ENCODE data around the gene LAMA5. TPM values are rescaled to one million over a fixed set of nuclear protein-coding genes. Genes with fewer than 3 reads are reported as not detected.

LAMA5 gene
- total RNA-seq, 4 donors from 2014 or later = 13.0 to 35.8 (median 22.7) TPM

DNA sequence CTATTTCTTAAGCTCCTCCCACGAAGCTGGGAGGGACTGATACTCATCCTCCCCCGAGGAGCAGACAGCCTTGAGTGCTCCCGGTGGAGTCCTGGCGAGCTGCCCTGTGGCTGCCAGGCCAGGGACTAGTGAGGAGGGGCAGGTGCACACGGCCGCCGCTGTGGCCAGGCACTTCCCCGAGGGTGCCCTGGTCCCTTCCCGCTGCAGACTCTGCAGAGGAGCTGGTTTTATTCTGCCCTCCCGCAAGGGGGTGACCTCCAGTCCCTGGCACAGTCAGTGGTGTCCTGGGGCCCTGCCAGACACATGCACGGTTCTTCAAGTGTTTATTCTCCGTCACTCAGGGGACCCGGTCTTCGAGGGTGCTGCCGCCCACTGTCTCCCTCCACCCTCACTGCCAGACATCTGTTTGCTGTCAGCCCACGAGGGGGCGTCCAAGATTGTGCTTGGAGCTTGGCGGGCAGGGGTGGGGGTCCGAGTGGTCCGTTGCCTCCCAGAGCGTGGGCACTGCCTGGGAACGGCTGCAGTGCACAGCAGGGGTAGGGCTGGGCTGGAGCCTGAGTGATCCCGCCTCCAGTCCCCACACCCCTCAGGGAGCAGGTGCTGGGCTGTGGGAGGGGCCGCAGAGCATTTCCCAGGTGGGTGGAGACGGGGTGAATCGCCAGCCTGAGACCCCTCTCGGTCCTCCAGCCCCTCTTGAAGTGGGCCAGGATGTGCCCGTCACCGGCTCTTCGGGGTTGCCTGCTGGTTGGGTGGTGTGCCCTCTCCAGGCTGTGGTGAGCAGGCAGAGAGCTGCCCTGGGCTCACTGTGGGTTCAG, 43.0 kb upstream of the LAMA5 start:
- ATAC-seq = no peak
- H3K4me1 ChIP-seq = peaks cover 20 to 25% of the 10 kb centered on the region in 2 donors
- in situ Hi-C loops (cut with MboI; ENCODE audit: low sequenced_read_pairs in 4 of 4) = no loop called here
- intact Hi-C loops (cut with DNase I; ENCODE audit: low total_unique reads) = loop anchor here (5.0 to 10.0 kb wide), 2 partner anchors 87 to 385 kb away; partner anchors contain the start of gene MRGBP
- H3K27me3 ChIP-seq = no peaks in the 10 kb centered on the region
- H3K27ac ChIP-seq = no peak overlapping the region
- TF ChIP-seq, protein P1, sequence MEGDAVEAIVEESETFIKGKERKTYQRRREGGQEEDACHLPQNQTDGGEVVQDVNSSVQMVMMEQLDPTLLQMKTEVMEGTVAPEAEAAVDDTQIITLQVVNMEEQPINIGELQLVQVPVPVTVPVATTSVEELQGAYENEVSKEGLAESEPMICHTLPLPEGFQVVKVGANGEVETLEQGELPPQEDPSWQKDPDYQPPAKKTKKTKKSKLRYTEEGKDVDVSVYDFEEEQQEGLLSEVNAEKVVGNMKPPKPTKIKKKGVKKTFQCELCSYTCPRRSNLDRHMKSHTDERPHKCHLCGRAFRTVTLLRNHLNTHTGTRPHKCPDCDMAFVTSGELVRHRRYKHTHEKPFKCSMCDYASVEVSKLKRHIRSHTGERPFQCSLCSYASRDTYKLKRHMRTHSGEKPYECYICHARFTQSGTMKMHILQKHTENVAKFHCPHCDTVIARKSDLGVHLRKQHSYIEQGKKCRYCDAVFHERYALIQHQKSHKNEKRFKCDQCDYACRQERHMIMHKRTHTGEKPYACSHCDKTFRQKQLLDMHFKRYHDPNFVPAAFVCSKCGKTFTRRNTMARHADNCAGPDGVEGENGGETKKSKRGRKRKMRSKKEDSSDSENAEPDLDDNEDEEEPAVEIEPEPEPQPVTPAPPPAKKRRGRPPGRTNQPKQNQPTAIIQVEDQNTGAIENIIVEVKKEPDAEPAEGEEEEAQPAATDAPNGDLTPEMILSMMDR (IDR thresholded peaks at IDR 0.05 in 4 of 5, conservative IDR thresholded peaks at IDR 0.05 in 1 of 5) = peak in 4 of 5 experiments; percentile 31 to 57 (median 44)
- TF ChIP-seq POLR2A (IDR thresholded peaks at IDR 0.05) = no peak
- no peak overlapping the region for H3K4me3 ChIP-seq
- DNase-seq = peak in 1 of 2 donors; percentile 42
- H3K9me3 ChIP-seq = no peaks in the 10 kb centered on the region
- H3K36me3 ChIP-seq = no peaks in the 10 kb centered on the region

DNA sequence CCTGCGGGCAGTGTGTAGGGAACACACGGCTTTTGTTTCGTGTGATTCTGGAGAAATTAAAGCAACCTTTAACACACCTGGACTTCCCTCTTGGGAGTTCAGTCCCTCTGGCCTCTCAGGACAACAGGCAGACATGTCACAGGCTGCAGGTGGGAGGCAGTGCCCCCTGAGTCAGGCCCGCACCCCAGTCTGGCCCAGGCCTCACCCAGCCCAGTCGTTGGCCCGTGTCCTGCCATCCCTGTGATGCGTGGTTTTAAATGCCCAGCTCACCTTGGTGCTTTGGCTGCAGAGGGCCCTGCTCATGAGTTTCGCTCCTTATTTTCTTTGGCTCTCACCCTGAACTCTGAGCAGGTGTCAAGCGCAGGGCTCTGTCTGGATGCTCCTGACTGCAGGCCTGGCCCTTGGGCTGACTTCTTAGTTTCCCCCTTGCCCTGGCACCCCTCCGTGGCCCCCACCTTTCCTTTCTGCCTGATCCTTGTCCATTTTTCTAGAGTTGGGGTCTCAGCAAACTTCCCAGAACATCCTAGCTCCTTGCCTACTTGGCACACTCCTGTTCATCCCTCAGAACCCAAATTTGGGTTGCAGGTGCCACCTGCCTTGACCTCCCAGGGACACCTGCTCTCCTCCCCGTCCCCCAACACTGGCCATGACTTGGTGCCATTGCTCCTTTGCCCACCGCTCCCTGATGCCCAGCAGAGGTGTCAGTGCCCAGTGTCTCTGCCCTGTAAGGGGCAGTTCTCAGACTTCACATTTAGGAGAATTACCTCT, 42.2 kb upstream of the LAMA5 start:
- in situ Hi-C loops (cut with MboI; ENCODE audit: low sequenced_read_pairs in 4 of 4) = no loop called here
- H3K27me3 ChIP-seq = no peaks in the 10 kb centered on the region

DNA sequence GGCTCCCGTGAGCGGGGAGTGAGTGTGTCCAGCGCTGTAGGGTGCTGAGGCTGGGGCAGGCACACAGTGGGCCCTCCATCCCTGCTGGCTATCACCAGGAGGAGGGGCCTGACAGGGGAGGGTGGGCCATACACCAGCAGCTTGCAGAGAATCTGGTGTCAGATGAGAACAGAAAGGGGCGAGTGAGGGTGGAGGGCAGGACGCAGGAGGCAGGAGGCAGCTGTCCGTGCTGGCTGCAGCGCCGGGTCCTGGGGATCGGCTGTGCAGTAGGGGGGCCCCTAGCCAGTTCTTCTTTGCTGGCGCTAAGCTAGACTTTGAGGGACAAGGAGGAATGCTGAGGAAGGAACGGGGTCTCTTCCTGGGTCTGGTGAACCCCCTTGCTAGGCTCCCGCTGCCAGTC, 41.5 kb upstream of the LAMA5 start:
- no peak for TF ChIP-seq POLR2A (IDR thresholded peaks at IDR 0.05)
- TF ChIP-seq, protein P1 (IDR thresholded peaks at IDR 0.05 in 4 of 5, conservative IDR thresholded peaks at IDR 0.05 in 1 of 5) = no peak
- Histone ChIP-seq H3K9me3 (no peaks in the 10 kb centered on the region), H3K36me3 (no peaks in the 10 kb centered on the region), H3K4me3 (no peak overlapping the region), H3K4me1 (peaks cover 20 to 25% of the 10 kb centered on the region in 2 donors), H3K27ac (no peak overlapping the region), H3K27me3 (no peaks in the 10 kb centered on the region)
- ATAC-seq = no peak
- intact Hi-C loops (cut with DNase I; ENCODE audit: low total_unique reads) = loop anchor here (5.0 to 10.0 kb wide), 2 partner anchors 89 to 386 kb away; partner anchors contain the start of gene MRGBP
- DNase-seq = no peak
- in situ Hi-C loops (cut with MboI; ENCODE audit: low sequenced_read_pairs in 4 of 4) = no loop called here

More for the DNA sequence above, 42.2 kb upstream of the LAMA5 start:
- Histone ChIP-seq H3K4me3 (no peak overlapping the region), H3K36me3 (no peaks in the 10 kb centered on the region), H3K27ac (no peak overlapping the region), H3K4me1 (peaks cover 20 to 25% of the 10 kb centered on the region in 2 donors), H3K9me3 (no peaks in the 10 kb centered on the region)
- no peak for TF ChIP-seq POLR2A (IDR thresholded peaks at IDR 0.05)
- TF ChIP-seq, protein P1 (IDR thresholded peaks at IDR 0.05 in 4 of 5, conservative IDR thresholded peaks at IDR 0.05 in 1 of 5) = no peak
- DNase-seq (no peak), ATAC-seq (no peak)
- intact Hi-C loops (cut with DNase I; ENCODE audit: low total_unique reads) = loop anchor here (5.0 to 10.0 kb wide), 2 partner anchors 88 to 386 kb away; partner anchors contain the start of gene MRGBP

- no peak for TF ChIP-seq POLR2A (IDR thresholded peaks at IDR 0.05)
- TF ChIP-seq, protein P1 (IDR thresholded peaks at IDR 0.05 in 4 of 5, conservative IDR thresholded peaks at IDR 0.05 in 1 of 5) = no peak
- in situ Hi-C loops (cut with MboI; ENCODE audit: low sequenced_read_pairs in 4 of 4) = no loop called here
- ATAC-seq = no peak
- H3K9me3 ChIP-seq = no peaks in the 10 kb centered on the region
- H3K4me3 ChIP-seq = no peak overlapping the region
- no peaks in the 10 kb centered on the region for H3K36me3 ChIP-seq
- DNase-seq = no peak
- H3K27me3 ChIP-seq = no peaks in the 10 kb centered on the region
- intact Hi-C loops (cut with DNase I; ENCODE audit: low total_unique reads) = loop anchor here (5.0 to 10.0 kb wide), 2 partner anchors 89 to 387 kb away; partner anchors contain the start of gene MRGBP
- peaks cover 20 to 25% of the 10 kb centered on the region in 2 donors for H3K4me1 ChIP-seq
- no peak overlapping the region for H3K27ac ChIP-seq
Observed at GRCh38 chr20:62408055-62408454, 40.9 kb upstream of the LAMA5 start.

All from gastrocnemius medialis (tissue), 4 donors.